Type B pancreatic cell (in vitro differentiated cells): Measurements from ENCODE around the gene IRS2. TPM values are rescaled to one million over a fixed set of nuclear protein-coding genes. Genes with fewer than 3 reads are reported as not detected.

Experiments
- DNase-seq: peaks from one replicate; pipeline ENCODE4 v3.0.0; 2021; ENCODE audit warnings: mixed read lengths; ENCODE audit not compliant: unreplicated experiment; ENCODE audit errors: extremely low spot score
- H3K27ac Mint-ChIP-seq: 2 replicates; pipeline ENCODE4 v1.8.0; 2021; ENCODE audit warnings: mild to moderate bottlenecking, mixed read lengths
- H3K27me3 Mint-ChIP-seq: 2 replicates; pipeline ENCODE4 v1.8.0; 2021; ENCODE audit warnings: mixed read lengths
- H3K36me3 Mint-ChIP-seq: 2 replicates; pipeline ENCODE4 v1.8.0; 2021; ENCODE audit warnings: mixed read lengths
- H3K4me1 Mint-ChIP-seq: one replicate; pipeline ENCODE4 v1.8.0; 2021; ENCODE audit warnings: mixed read lengths; ENCODE audit not compliant: unreplicated experiment
- H3K4me3 Mint-ChIP-seq: 2 replicates; pipeline ENCODE4 v1.8.0; 2021; ENCODE audit warnings: mild to moderate bottlenecking, mixed read lengths
- H3K9me3 Mint-ChIP-seq: 2 replicates; pipeline ENCODE4 v1.8.0; 2021; ENCODE audit warnings: mixed read lengths
- total RNA-seq: library from RNA; stranded (reverse); gene quantifications from 2 replicates; pipeline ENCODE4 v1.2.1, GENCODE V29; 2021; ENCODE audit warnings: low replicate concordance
- TF ChIP-seq, protein P1 (sequence below): fragments of 200-600 bp; sonication (generic); conservative IDR thresholded peaks from 2 replicates; pipeline ENCODE4 v1.5.0; 2021; ENCODE audit warnings: antibody characterized with exemption, mild to moderate bottlenecking

IRS2 gene
- total RNA-seq, 1 donor from 2014 or later = 19.4 TPM

DNA sequence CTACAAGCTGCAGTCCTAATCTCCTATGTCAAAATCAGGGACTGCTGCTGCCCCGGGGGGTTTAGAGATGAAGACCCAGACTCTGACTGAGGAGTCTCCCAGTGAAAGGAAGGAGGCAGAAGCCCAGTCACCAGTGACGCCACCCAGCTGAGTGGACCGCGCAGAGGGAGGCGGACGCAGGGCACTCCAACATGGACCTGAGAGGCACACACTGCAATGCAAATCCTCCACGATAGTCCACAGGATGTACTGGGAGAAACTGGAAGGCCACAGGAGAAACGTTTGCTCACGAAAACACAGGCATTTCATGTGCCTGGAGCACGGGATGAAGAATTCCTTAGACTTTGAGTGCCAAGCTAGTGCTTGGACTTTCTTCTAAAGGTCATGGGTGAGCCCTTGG lies 58.3 kb downstream of the IRS2 start:
- H3K27me3 Mint-ChIP-seq = peaks cover 11% of the 10 kb centered on the region
- no peaks in the 10 kb centered on the region for H3K36me3 Mint-ChIP-seq
- no peak overlapping the region for H3K27ac Mint-ChIP-seq
- TF ChIP-seq, protein P1, sequence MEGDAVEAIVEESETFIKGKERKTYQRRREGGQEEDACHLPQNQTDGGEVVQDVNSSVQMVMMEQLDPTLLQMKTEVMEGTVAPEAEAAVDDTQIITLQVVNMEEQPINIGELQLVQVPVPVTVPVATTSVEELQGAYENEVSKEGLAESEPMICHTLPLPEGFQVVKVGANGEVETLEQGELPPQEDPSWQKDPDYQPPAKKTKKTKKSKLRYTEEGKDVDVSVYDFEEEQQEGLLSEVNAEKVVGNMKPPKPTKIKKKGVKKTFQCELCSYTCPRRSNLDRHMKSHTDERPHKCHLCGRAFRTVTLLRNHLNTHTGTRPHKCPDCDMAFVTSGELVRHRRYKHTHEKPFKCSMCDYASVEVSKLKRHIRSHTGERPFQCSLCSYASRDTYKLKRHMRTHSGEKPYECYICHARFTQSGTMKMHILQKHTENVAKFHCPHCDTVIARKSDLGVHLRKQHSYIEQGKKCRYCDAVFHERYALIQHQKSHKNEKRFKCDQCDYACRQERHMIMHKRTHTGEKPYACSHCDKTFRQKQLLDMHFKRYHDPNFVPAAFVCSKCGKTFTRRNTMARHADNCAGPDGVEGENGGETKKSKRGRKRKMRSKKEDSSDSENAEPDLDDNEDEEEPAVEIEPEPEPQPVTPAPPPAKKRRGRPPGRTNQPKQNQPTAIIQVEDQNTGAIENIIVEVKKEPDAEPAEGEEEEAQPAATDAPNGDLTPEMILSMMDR = no peak
- DNase-seq = no peak
- H3K9me3 Mint-ChIP-seq = peaks cover 9% of the 10 kb centered on the region
- no peak overlapping the region for H3K4me3 Mint-ChIP-seq
- H3K4me1 Mint-ChIP-seq = peaks cover 17% of the 10 kb centered on the region

DNA sequence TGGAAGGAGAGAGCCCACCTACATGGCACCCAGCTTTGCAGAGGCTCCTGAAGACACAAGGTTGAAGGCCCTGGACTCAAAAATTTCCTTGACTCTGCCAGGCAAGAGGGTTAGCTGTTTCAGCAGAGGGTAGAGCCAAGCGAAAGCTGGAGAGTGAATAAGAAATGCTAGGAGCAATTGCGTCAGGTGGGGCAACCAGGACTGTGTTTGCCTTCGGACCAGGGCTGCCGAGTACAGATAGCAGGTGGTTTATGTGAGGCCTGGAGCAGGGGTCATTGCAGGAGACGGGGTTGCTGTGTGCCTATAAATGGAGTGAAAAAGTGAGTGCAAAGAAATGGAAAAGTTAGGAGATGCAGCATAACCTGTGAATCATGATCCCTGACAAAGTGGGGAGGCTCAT lies 59.1 kb downstream of the IRS2 start:
- H3K4me1 Mint-ChIP-seq = peaks cover 17% of the 10 kb centered on the region
- DNase-seq = no peak
- H3K36me3 Mint-ChIP-seq = no peaks in the 10 kb centered on the region
- no peak overlapping the region for H3K27ac Mint-ChIP-seq
- peaks cover 11% of the 10 kb centered on the region for H3K27me3 Mint-ChIP-seq
- TF ChIP-seq, protein P1 = no peak
- H3K4me3 Mint-ChIP-seq = no peak overlapping the region
- peaks cover 9% of the 10 kb centered on the region for H3K9me3 Mint-ChIP-seq

DNA sequence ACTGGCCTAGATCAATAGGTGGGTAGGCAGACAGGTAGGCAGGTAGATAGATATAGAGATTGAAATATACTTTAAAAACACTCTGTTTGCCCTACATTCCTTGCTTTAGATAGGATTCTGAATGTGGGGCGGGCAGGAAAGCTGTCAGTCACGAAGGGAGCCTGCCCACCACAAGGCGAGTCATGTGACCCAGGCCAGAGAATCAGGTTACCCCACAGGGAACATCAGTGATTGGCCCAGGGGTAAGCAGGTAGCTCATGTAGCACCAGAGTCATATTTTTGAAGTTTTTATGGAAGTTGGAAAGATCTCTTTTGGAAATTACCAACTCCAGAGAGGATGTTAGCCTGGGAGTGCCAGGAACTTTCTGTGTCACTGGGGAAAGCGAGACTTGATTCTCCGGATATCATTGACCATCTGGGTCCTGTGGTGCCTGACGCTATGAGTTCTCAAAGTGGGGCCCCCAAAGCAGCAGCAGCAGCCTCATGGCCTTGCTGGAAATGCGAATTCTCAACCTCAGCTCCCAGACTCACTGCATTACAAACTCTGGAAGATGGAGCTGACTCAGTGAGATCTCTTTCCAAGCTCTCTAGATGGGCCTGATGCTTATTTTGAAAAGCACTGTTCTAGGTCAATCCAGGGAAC lies 60.3 kb downstream of the IRS2 start:
- TF ChIP-seq, protein P1 = no peak
- H3K27ac Mint-ChIP-seq = no peak overlapping the region
- peaks cover 17% of the 10 kb centered on the region for H3K4me1 Mint-ChIP-seq
- peaks cover 9% of the 10 kb centered on the region for H3K9me3 Mint-ChIP-seq
- peaks cover 11% of the 10 kb centered on the region for H3K27me3 Mint-ChIP-seq
- no peak overlapping the region for H3K4me3 Mint-ChIP-seq
- no peaks in the 10 kb centered on the region for H3K36me3 Mint-ChIP-seq
- DNase-seq = no peak

DNA sequence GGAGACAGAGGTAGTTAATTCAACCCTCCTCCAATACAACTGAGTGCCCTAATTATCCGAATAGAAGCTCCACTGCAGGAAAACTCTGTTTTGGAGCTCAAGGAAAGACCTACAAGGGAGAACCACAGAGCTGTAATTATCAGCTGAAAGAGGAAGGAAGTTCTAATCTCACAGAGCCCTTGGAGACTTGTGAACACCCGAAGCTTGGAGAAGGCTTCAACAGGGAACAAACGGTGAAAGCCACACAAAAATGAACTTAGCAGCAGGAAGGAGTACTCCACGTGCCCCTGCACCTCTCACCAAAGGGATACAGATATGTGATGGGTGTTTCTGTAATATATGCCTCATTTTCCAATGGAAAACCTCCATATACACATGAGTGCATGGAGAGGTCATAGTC lies 61.1 kb downstream of the IRS2 start:
- Mint-ChIP-seq H3K4me3 (no peak overlapping the region), H3K27me3 (peaks cover 11% of the 10 kb centered on the region), H3K27ac (no peak overlapping the region), H3K9me3 (peaks cover 9% of the 10 kb centered on the region), H3K36me3 (no peaks in the 10 kb centered on the region), H3K4me1 (peaks cover 19% of the 10 kb centered on the region)
- DNase-seq = no peak
- TF ChIP-seq, protein P1 = no peak

DNA sequence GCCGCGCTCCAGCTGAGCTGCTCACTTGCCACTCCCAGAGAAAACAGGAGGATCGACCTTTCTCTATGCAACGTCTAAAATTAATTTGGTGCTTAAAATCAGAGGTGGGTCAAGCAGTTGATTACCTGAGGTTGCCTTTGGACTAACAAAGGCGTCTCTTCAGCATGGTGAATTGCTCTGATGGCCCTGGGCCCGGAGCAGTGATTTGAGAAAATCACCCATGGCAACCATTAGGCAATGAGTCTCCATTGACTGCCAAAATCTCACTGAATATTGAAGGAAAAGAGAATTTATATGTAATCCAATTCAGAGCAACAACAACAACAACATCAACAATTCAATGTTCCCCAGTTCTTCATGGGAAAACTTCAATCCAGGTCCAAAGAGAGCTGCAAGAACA lies 61.8 kb downstream of the IRS2 start:
- H3K4me3 Mint-ChIP-seq = no peak overlapping the region
- no peaks in the 10 kb centered on the region for H3K36me3 Mint-ChIP-seq
- H3K9me3 Mint-ChIP-seq = peaks cover 9% of the 10 kb centered on the region
- DNase-seq = no peak
- TF ChIP-seq, protein P1 = no peak
- peaks cover 21% of the 10 kb centered on the region for H3K4me1 Mint-ChIP-seq
- no peak overlapping the region for H3K27ac Mint-ChIP-seq
- peaks cover 7% of the 10 kb centered on the region for H3K27me3 Mint-ChIP-seq
